ENCODE results near the gene FDX2.
A peak's percentile ranks its signal among the peaks of the same experiment; 100 is the strongest.
"Not testable (repeated sequence)": the region's sequence is repeated elsewhere in the genome, so short reads cannot be mapped to it uniquely, and the experiment has no call there.

FDX2 gene

GRCh38 chr19:10284065-10284959, 31.5 kb downstream of the FDX2 start:
- DNase-seq: no peak

- DNase-seq: no peak
These were observed 32.3 kb downstream of the FDX2 start for GRCh38 chr19:10283301-10284064.

- DNase-seq: not testable (repeated sequence)
These were observed 33.8 kb downstream of the FDX2 start for GRCh38 chr19:10282043-10282442.

GRCh38 chr19:10279737-10280442, 35.9 kb downstream of the FDX2 start:
- DNase-seq: no peak

GRCh38 chr19:10278935-10279334, 36.9 kb downstream of the FDX2 start:
- DNase-seq: no peak

- DNase-seq: no peak
These were observed 37.8 kb downstream of the FDX2 start for GRCh38 chr19:10277795-10278589.

- no peak for DNase-seq
These were observed 41.2 kb downstream of the FDX2 start for GRCh38 chr19:10274589-10274988.

GRCh38 chr19:10271543-10272086, 44.2 kb downstream of the FDX2 start:
- peak in 1 of 14 donors; percentile 22 for DNase-seq

GRCh38 chr19:10270616-10271394, 45.0 kb downstream of the FDX2 start, which contains the start of gene ICAM1:
Gene ICAM1 (plus strand): TSS chr19:10271120. CDS start chr19:10271160, 40 bp downstream.
- peak in 9 of 14 donors; percentile 21 to 76 (median 31) for DNase-seq

GRCh38 chr19:10270180-10270615, 45.6 kb downstream of the FDX2 start:
- DNase-seq: peak in 7 of 14 donors; percentile 12 to 45 (median 35)

- DNase-seq: peak in 13 of 14 donors; percentile 10 to 79 (median 36)
These were observed 46.3 kb downstream of the FDX2 start for GRCh38 chr19:10269333-10270179.

GRCh38 chr19:10268071-10268470, 47.7 kb downstream of the FDX2 start:
- no peak for DNase-seq

- no peak for DNase-seq
These were observed 49.1 kb downstream of the FDX2 start for GRCh38 chr19:10266706-10267105.

GRCh38 chr19:10262771-10263170, 53.0 kb downstream of the FDX2 start:
- no peak for DNase-seq

- DNase-seq: no peak
These were observed 55.7 kb downstream of the FDX2 start for GRCh38 chr19:10260141-10260584.

Measured in C1 segment of cervical spinal cord (tissue), 14 donors.